SK-N-SH (cell line): ENCODE data around the gene KSR2.

Source experiments
- MAX ChIP-seq: IDR thresholded peaks from 2 replicates; pipeline ENCODE4 v1.4.0; 2012; ENCODE audit warnings: low read depth
- TF ChIP-seq, protein P1 (sequence below): IDR thresholded peaks from 2 replicates; pipeline ENCODE4; 2012
- TF ChIP-seq, protein P2 (sequence below): fragments of 200-600 bp; sonication (generic); IDR thresholded peaks from 2 replicates; pipeline ENCODE4 v1.6.1; 2017; ENCODE audit warnings: antibody characterized with exemption, mild to moderate bottlenecking, moderate library complexity

GRCh38 chr12:117563007-117563406 lies 405.8 kb downstream of the KSR2 start:
- TF ChIP-seq MAX: no peak
- TF ChIP-seq, protein P1, sequence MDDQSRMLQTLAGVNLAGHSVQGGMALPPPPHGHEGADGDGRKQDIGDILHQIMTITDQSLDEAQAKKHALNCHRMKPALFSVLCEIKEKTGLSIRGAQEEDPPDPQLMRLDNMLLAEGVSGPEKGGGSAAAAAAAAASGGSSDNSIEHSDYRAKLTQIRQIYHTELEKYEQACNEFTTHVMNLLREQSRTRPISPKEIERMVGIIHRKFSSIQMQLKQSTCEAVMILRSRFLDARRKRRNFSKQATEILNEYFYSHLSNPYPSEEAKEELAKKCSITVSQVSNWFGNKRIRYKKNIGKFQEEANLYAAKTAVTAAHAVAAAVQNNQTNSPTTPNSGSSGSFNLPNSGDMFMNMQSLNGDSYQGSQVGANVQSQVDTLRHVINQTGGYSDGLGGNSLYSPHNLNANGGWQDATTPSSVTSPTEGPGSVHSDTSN: no peak
- TF ChIP-seq, protein P2, sequence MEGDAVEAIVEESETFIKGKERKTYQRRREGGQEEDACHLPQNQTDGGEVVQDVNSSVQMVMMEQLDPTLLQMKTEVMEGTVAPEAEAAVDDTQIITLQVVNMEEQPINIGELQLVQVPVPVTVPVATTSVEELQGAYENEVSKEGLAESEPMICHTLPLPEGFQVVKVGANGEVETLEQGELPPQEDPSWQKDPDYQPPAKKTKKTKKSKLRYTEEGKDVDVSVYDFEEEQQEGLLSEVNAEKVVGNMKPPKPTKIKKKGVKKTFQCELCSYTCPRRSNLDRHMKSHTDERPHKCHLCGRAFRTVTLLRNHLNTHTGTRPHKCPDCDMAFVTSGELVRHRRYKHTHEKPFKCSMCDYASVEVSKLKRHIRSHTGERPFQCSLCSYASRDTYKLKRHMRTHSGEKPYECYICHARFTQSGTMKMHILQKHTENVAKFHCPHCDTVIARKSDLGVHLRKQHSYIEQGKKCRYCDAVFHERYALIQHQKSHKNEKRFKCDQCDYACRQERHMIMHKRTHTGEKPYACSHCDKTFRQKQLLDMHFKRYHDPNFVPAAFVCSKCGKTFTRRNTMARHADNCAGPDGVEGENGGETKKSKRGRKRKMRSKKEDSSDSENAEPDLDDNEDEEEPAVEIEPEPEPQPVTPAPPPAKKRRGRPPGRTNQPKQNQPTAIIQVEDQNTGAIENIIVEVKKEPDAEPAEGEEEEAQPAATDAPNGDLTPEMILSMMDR: no peak
